ENCODE results near the gene MAP3K7. TPM values are rescaled to one million over a fixed set of nuclear protein-coding genes. Genes with fewer than 3 reads are reported as not detected.

MAP3K7 gene
- polyA plus RNA-seq, 4 donors, result 44.8 to 62.5 (median 52.3) TPM

GRCh38 chr6:90485635-90486277 lies 101.1 kb downstream of the MAP3K7 start:
- no peak for DNase-seq (ENCODE audit: low read depth in 4 of 4, low spot score in 3 of 4)

GRCh38 chr6:90484903-90485302 lies 102.0 kb downstream of the MAP3K7 start:
- DNase-seq (ENCODE audit: low read depth in 4 of 4, low spot score in 3 of 4), result no peak

- DNase-seq (ENCODE audit: low read depth in 4 of 4, low spot score in 3 of 4), result no peak
These were observed 102.5 kb downstream of the MAP3K7 start for GRCh38 chr6:90484385-90484784.

GRCh38 chr6:90483956-90484355 lies 102.9 kb downstream of the MAP3K7 start:
- DNase-seq (ENCODE audit: low read depth in 4 of 4, low spot score in 3 of 4), result no peak

- DNase-seq (ENCODE audit: low read depth in 4 of 4, low spot score in 3 of 4), result no peak
These were observed 103.6 kb downstream of the MAP3K7 start for GRCh38 chr6:90483116-90483839.

GRCh38 chr6:90480666-90481065 lies 106.2 kb downstream of the MAP3K7 start:
- DNase-seq (ENCODE audit: low read depth in 4 of 4, low spot score in 3 of 4), result no peak

- no peak for DNase-seq (ENCODE audit: low read depth in 4 of 4, low spot score in 3 of 4)
These were observed 107.3 kb downstream of the MAP3K7 start for GRCh38 chr6:90479603-90479926.

- DNase-seq (ENCODE audit: low read depth in 4 of 4, low spot score in 3 of 4), result peak; percentile 67 to 83 (median 74)
These were observed 107.9 kb downstream of the MAP3K7 start for GRCh38 chr6:90478789-90479602.

GRCh38 chr6:90478278-90478677 lies 108.6 kb downstream of the MAP3K7 start:
- DNase-seq (ENCODE audit: low read depth in 4 of 4, low spot score in 3 of 4), result no peak

- DNase-seq (ENCODE audit: low read depth in 4 of 4, low spot score in 3 of 4), result no peak
These were observed 109.5 kb downstream of the MAP3K7 start for GRCh38 chr6:90477366-90477765.

- no peak for DNase-seq (ENCODE audit: low read depth in 4 of 4, low spot score in 3 of 4)
These were observed 114.2 kb downstream of the MAP3K7 start for GRCh38 chr6:90472716-90473115.

- no peak for DNase-seq (ENCODE audit: low read depth in 4 of 4, low spot score in 3 of 4)
These were observed 115.6 kb downstream of the MAP3K7 start for GRCh38 chr6:90471263-90471662.

GRCh38 chr6:90469906-90470305 lies 117.0 kb downstream of the MAP3K7 start:
- DNase-seq (ENCODE audit: low read depth in 4 of 4, low spot score in 3 of 4), result no peak

GRCh38 chr6:90468859-90469258 lies 118.0 kb downstream of the MAP3K7 start:
- DNase-seq (ENCODE audit: low read depth in 4 of 4, low spot score in 3 of 4), result no peak

GRCh38 chr6:90468080-90468479 lies 118.8 kb downstream of the MAP3K7 start:
- no peak for DNase-seq (ENCODE audit: low read depth in 4 of 4, low spot score in 3 of 4)

- no peak for DNase-seq (ENCODE audit: low read depth in 4 of 4, low spot score in 3 of 4)
These were observed 119.3 kb downstream of the MAP3K7 start for GRCh38 chr6:90467546-90467945.

GRCh38 chr6:90466154-90466940 lies 120.5 kb downstream of the MAP3K7 start:
- no peak for DNase-seq (ENCODE audit: low read depth in 4 of 4, low spot score in 3 of 4)

GRCh38 chr6:90465686-90466085 lies 121.2 kb downstream of the MAP3K7 start:
- DNase-seq (ENCODE audit: low read depth in 4 of 4, low spot score in 3 of 4), result no peak

GRCh38 chr6:90464507-90464906 lies 122.4 kb downstream of the MAP3K7 start:
- DNase-seq (ENCODE audit: low read depth in 4 of 4, low spot score in 3 of 4), result no peak

GRCh38 chr6:90463874-90464273 lies 123.0 kb downstream of the MAP3K7 start:
- no peak for DNase-seq (ENCODE audit: low read depth in 4 of 4, low spot score in 3 of 4)

Data from left renal pelvis (tissue), 4 donors.